NCI-H2171 treated with DMSO at 0.1 percent for 48 hours (cell line): ENCODE results near the gene ETFBKMT.

ENCODE experiments used
- DNase-seq: peaks from one replicate; lab custom pipeline; 2025; lab: John Stamatoyannopoulos, UW

Gene ETFBKMT, protein sequence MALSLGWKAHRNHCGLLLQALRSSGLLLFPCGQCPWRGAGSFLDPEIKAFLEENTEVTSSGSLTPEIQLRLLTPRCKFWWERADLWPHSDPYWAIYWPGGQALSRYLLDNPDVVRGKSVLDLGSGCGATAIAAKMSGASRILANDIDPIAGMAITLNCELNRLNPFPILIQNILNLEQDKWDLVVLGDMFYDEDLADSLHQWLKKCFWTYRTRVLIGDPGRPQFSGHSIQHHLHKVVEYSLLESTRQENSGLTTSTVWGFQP

DNA sequence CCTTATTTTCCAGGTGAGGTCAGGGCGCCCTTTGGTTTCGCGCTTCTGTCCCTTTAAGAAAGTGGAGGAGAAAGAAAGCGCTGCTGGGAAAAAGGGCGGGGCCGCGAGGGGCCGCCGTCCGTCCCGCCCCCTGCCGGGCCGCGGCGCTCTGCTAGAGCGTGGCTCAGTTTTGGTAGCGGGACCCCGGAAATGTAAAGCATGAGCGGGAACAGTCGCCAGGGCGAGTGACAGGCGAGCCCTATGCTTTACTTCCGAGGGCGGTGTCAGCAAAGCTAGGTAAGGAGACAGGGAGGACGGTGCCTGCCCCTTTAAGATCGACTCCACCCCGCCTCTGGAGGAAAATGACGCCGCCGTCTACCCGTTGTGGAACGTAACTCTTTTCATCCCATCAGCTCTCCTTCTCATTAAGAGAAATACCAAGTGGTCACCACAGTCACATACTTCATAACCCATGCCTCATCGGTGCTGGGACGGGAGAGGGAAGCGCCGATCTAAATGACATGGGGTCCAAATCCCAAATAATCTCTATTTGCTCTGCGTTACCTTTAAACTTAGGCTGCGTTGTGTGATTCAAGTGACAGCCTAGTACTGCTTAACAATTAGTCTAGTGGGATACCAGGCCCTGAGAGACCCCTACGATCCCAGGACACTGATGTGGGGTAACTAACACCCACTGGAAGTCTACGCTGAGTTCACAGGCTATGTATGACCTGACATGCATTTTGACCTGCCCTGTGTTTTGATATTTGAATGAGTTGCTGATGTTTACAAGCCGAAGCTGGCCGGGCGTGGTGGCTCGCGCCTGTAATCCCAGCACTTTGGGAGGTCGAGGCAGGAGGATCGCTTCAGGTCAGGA is at the start of gene ETFBKMT:
Gene ETFBKMT, plus strand, starts transcription at position 602 of the 856 bp plus-strand sequence. CDS start 2,266 bp downstream, outside the sequence.
- peak; percentile 95 for DNase-seq

DNA sequence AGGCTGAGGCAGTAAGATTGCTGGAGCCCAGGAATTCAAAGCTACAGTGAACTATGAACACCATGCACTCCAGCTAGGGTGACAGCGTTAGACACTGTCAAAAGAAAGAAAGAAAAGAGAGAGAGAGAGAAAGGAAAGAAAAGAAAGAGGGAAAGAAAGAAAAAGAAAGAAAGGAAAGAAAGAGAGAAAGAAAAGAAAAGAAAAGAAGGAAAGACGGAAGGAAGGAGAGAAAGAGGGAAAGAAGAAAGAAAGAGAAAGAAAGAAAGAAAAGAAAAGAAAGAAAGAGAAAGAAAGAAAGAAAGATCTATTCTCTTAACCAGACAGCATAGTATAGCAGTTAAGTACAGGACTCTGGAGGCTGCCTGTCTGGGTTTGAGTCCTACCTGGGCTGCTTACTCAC is 46.7 kb upstream of the ETFBKMT start:
- no peak for DNase-seq

DNA sequence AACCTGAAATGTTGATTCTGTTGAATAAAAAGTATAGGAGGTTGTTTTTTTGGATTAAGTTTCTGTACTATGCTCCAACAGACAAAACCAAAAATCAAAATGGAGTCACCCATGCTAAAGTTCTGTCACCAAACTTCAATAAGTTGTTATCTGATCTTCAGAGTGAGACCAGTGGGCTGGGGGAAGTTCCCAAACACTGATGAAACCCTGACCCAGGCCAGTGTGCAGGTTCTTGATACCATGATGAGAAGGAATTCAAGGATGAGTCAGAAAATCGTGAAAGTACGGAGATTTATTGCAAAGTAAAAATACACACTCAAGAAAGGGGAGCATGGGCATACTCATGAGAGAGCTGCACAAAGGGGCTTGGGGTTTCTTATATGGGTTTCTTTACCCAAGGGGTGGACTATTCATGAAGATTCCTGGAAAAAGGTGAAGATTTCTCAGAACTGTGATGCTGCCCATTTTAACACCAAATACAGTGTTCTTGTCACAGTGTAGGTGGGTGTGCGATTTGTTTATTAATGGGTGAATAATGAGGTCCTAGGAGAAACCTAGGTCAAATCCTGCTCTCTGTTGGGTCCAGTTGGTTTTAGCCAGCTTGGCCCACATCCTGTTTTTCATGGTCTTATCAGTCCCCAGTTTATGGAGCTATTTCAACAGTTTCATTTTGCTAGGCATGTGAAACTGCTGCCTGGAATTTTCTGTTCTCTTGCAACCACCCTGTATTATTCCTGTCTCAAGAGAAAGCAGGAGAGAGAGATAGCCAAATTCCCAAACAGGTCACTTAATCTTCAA is 41.1 kb upstream of the ETFBKMT start:
- DNase-seq: no peak

DNA sequence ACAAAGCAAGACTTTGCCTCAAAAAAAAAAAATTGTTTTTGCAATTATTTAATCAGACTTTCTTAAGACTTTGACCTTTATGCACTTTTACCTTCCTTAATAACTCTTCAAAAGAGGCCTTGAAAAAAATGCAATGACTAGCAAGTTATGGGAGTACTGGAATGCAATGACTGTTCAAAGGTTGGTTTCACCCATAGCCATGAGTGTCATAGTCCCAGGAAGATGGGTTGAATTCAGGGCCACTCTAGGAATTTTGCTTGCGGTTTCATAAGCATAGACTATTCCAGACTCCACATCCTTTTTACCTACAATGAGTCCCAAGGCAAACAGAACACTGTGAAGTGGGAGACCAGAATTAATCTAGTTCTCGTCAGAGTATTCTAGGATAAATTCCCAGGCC is 39.2 kb upstream of the ETFBKMT start:
- DNase-seq: no peak

DNA sequence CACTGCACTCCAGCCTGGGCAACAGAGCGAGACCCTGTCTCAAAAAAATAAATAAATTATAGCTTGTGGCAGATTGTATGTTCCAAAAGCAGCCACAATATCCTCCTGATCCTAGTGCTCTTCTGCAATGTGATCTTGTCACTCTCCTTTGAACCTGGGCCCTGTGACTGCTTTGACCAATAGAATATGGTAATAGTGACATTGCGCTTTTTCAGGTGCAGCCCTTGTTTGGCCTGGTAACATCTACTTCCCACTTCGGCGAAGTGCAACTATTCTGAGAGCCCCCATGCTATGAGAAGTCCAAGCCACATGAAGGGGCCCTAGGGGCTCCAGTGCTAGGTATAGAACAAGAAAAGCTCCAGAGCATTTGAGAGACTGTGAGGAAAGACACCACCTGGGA is 37.5 kb upstream of the ETFBKMT start:
- DNase-seq: no peak

DNA sequence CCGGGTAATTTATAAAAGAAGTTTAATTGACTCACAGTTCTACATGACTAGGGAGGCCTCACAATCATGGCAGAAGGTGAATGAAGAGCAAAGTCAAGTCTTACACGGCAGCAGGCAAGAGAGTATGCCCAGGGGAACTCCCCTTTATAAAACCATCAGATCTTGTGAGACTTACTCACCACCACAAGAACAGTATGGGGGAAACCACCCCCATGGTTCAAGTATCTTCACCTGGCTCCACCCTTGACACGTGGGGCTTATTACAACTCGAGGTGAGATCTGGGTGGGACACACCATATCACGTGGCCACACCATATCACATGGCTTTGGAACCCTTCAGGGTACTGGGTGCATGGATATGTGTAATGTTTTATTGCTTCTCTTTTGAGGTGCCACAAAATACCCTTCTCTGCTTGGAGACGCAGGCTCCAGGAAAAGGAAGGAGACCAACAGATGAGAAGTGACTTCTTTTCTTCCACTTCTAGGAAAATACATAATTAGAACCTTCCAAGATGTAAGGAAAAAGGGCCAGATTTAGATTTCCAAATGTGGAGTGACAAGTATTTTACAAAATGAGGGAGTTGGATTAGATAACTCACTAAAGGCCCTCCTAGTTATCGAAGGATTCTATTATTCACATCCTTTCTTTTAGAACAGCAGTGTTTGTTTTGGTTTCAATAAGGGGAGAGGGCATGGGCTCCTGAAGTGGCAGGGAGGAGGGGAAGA is 33.1 kb upstream of the ETFBKMT start:
- DNase-seq: no peak

DNA sequence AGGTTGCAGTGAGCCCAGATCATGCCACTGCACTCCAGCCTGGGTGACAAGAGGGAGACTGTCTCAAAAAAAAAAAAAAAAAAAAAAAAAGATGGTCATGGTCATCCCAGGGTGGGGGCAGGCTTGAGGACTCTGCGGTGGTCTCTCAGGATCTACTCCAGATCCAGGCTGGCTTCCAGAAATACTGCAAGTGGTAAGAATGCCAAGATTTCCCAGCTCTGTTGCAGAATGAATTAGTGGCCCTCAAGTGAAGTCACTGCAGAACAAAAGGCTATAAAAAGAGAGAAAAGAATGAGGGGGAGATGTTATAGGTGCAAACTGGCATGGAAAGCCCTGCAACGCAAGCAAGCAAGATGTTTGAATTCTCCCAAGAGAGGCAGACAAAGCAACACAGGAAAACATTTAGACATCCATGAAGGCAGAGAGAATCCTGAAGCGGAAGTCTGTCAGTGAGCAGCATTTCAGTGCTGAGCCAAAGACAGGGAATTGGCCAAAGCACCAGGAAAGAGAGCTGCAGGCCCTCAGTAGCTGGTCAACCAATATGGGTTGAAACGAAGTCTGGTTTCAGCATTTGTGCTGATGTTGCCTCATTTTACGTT is 31.9 kb upstream of the ETFBKMT start:
- DNase-seq: no peak

DNA sequence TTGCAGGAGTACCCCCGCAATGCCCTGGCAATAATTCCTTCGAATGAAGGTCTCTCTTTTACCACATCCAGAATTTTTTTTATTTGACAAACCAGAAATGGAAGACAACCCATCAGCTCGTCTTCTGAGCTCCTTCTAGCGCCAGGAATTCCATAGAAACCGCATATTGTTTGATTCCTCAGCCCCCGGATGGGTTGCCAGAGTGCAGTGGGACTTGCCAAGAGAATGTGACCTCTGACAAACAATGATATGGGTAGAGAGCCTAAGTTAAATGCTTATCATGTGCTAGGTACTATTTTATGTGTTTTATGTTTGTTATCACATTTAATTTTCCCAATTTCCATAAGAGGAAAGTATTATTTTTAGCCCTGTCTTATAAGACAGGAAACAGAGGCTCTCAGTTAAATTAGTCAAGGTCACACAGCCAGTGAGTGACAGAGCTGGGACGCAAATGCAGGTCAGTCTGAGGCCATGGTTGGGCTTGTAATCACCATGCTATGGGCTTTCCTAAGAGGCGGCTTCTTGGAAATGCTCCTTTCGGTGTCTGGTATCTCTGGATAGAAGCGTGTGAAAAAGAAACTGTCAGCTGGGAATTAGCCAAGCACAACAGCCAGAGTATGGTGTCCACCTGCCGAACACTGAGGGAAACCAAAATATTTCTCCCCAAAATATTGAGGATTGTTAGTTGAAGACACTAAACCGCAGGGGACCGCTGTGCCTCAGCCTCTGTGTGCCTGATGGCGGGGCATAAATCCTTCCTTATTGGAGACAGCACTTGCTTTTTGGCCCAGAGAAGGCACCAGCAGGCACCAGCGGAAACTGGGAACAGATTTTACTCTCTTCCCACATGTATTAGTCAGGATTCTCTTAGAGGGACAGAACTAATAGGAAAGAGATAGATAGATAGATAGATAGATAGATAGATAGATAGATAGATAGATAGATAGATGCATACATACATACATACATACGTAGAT is 29.4 kb upstream of the ETFBKMT start:
- no peak for DNase-seq

DNA sequence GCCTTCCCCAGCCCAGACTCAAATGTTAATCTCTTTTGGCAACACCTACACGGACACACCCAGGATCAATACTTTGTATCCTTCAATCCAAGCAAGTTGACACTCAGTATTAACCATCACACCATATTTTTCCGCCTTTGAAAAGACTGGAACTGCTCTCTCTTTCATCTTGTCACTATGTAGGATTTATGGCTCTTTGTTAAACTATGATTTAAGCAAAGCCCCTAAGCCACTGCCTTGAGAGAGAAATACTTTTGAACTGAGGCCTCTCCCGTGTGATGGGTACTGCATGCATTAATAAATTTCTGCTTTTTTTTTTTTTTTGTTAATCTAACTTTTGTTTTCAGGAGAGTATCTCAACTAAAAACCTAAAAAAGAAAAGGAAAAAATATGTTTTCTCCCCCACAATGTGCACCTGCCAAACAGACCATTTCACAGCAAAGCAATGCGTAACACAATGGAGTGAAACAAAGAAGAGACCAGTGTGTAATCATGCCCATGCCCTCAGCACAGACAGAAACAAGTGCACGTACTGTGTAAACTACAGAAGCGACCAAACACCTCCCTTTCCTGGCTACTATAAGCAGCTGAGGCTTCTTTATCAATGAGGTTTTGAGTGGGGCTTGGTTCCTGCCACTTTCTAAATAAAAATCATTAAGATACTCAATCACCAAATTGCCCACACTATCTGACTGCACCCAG is 28.3 kb upstream of the ETFBKMT start:
- DNase-seq: no peak

DNA sequence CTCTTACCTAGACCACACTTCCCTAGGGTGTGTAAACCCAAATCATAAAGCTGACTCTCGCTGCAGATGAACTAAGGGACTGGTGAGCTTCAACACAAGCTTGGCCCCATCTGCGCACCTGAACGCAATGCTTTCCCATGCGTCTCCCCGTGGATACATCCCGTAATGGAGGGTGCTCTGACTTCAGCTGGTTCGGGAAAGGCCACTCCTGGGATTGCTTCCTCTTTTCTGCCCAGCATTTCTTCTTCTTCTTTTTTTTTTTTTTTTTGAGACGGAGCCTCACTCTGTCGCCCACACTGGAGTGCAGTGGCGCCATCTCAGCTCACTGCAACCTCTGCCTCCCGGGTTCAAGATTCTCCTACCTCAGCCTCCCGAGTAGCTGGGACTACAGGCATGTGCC is 27.7 kb upstream of the ETFBKMT start:
- DNase-seq: no peak

DNA sequence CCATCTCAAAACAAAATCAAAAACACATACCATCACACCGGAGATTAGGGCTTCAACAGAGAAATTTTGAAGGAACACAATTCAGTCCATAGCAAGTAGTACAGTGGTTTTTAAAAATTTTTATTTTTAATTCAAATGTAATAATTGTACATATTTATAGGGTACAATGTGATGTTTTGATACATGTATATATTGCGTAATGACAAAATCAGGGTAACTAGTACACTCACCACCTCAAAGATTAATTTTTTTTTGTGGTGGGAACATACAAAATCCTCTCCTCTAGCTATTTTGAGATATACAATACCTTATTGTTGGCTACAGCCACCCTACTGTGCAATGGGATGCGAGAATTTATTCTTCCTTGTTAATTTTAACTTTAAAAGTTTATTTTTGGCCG is 26.0 kb upstream of the ETFBKMT start:
- DNase-seq: no peak

DNA sequence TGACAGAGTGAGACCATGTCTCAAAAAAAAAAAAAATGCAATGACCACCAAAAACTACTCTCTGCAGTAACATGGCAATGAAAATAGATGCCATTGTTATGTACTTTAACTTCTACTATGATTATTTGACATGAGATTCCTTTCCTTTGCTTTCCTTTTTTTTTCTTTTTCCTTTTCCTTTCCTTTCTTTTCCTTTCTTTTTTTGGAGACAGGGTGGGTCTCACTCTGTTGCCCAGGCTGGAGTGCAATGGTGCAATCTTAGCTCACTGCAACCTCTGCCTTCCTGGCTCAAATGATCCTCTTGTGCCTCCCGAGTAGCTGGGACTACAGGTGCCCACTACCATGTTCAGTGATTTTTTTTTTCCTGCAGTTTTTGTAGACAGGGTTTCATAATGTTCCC is 24.9 kb upstream of the ETFBKMT start:
- DNase-seq: no peak

DNA sequence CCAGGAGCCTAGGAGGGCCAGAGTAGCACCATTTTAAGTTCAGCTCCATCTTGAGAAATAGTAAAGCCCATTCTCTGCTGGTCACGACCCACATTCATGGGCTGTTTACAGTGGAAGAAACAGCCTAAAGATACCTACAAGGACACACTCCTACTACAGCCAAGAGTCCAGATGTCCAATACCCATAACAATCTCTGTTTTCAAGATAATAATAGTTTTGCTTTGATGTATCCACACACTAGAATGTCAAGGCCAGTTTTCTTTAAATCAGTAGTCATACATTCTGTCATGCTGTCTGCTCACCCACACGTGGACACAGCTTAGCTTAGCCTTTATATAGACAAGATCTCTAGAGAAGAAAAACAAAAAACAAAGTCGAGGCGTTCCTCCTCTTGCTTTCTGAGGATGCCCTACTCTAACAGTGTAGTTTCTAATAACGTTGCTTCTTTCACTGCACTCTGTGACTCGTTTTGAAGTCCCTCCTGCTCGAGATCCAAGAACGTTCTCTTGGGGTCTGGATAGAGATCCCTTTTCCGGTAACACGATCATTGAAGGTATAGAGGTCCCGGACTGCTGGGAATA is 17.9 kb upstream of the ETFBKMT start:
- no peak for DNase-seq

DNA sequence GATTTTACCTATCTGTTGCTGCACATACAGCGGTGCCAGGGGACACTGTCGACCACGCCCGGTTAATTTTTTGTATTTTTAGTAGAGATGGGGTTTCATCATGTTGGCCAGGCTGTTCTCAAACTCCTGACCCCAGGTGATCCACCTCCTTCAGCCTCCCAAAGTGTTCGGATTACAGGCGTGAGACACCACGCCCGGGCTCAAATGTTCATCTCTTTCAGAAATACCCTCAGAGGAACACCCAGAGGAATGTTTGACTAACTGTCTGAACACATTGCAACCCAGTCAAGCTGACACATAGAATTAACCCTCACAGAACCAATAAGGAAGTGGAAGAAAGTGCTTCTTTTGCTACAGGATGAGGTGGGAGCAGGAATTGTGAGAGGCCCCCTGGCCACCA is 15.0 kb upstream of the ETFBKMT start:
- no peak for DNase-seq

DNA sequence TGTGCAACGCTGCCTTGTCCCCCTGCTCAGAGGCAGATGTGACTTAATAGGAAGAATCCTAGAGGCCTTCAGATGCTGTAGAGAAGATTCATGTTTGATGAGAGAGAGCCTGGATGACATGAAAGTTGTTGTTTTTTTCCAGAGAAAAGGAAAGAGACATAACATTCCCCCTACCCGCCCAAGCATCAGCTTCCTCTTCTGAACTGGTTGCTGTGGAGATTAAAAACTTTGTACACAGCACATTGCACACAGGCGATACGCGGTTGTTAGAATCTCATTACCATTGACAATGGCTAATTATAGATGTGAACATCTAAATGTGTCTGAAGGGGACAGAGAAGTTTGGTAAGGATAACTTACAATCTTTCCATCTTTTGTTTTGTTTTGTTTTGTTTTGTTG is 13.6 kb upstream of the ETFBKMT start:
- DNase-seq: no peak

DNA sequence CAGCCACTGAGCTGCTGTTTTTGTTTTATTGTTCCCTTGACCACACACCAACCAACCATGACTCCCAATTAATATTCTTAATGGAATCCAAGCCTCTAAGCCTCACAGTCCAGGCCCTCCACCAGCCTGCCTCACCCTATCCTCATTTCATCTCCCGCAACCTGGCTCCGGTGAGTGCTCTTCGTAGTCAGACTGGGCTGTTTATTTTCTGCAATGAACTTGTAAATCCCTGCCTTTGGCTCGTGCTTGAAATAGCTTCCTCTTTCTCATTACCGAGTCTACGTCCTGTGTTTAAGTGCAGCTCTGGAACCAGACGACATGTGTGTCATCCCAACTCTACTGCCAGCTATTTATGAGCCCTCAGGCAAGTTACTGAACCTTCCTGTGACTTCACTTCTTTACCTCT is 12.4 kb upstream of the ETFBKMT start:
- DNase-seq: no peak

DNA sequence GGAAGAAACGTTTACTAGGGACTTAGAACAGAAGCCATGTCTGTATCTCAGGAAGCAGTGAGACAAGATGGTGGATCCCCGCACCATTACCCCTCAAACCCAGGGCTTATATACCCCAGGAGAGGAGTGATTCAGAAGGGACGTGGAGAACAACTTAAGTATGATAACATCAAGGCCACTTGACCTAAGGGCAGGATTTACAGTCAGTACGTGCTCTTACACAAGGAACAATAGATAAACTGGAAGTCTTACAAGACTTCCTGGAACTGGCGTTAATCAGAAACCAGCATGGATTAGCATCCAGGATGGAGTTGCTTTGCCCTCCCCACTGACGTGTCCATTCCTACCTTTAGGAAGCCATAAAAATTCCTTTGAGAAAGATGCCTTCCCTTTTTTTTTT is 8.6 kb upstream of the ETFBKMT start:
- DNase-seq: no peak

DNA sequence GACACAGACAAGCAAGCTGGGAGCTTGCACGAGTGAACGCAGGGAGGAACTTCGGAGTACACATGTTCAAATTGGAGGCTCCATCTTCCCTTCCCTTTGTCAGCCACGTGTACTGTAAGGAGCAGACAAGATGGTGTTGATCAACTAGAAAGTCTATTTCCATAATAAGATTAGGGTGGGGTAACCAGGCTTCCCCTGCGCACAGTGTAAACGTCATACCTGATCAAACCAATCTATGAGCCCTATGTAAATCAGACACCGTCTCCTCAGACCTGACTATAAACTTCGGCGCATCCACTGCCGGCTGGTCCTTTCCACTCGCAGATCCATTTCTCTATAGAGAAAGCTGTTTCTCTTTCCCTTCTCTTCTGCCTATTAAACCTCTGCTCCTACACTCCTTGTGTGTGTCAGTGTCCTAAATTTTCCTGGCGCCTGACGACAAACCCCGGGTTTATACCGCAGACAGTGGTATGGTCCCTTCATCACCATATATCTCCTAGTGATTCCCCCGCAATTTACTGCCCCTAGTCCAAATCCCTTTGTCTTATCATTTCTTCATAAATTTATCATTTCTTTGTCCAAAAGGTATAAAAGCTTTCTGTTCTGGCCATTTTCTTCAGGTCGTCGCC is 7.5 kb upstream of the ETFBKMT start:
- no peak for DNase-seq

DNA sequence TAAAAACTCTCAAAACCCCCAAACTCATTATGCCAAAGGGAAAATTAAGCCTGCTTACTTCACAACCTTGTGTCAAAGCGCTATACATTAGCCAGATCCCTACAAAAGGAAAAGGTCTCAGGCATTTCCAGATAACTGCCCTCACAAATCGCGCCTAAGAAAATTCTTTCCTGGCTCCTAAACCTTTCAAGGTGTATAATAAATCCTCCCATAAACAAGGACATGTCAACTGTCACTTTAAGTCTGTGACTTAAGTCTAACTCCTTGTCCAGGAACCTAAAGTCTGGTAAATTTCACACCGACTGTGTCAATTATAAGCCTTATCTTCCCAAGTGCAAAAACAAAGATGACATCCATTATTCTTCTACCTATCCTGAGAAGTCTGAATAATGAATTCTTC is 4.3 kb upstream of the ETFBKMT start:
- DNase-seq: no peak
